ENCODE results near the gene ACTR3. TPM values are rescaled to one million over a fixed set of nuclear protein-coding genes. Genes with fewer than 3 reads are reported as not detected.

ACTR3 gene
- total RNA-seq, 2 experiments from 2014 or later: 442 to 449 TPM

DNA sequence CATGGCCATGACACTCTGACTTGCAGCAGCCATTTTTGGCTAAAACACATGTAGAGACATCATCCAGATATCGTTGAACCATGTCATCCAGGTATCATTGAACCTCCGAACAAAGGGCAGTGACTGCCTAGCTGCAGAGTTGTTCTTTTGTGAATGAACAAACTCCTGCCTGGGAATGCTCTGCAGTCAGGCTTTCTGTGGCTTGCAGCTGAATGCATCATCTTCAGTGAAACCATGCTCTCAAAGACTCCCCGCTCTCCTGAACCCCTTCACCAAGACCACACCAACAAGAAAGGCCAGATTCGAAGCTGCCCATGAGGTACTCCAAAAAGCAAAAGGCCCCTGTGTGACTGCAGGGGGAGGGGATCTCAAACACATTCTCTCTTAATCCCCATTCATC lies 118.8 kb downstream of the ACTR3 start:
- no peak overlapping the region for H3K4me3 Mint-ChIP-seq
- no peaks in the 10 kb centered on the region for H3K27me3 Mint-ChIP-seq
- ChIA-PET CTCF (no interaction called here), POLR2A (no interaction called here)
- peaks cover 2% of the 10 kb centered on the region for H3K9me3 Mint-ChIP-seq
- ATAC-seq (no peak), DNase-seq (no peak)
- H3K27ac Mint-ChIP-seq: no peak overlapping the region
- intact Hi-C loops (cut with micrococcal nuclease): no loop called here
- H3K4me1 Mint-ChIP-seq (ENCODE audit: low read depth): no peaks in the 10 kb centered on the region
- TF ChIP-seq, protein P1, sequence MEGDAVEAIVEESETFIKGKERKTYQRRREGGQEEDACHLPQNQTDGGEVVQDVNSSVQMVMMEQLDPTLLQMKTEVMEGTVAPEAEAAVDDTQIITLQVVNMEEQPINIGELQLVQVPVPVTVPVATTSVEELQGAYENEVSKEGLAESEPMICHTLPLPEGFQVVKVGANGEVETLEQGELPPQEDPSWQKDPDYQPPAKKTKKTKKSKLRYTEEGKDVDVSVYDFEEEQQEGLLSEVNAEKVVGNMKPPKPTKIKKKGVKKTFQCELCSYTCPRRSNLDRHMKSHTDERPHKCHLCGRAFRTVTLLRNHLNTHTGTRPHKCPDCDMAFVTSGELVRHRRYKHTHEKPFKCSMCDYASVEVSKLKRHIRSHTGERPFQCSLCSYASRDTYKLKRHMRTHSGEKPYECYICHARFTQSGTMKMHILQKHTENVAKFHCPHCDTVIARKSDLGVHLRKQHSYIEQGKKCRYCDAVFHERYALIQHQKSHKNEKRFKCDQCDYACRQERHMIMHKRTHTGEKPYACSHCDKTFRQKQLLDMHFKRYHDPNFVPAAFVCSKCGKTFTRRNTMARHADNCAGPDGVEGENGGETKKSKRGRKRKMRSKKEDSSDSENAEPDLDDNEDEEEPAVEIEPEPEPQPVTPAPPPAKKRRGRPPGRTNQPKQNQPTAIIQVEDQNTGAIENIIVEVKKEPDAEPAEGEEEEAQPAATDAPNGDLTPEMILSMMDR (IDR thresholded peaks at IDR 0.05): no peak
- H3K36me3 Mint-ChIP-seq (ENCODE audit: low read depth): no peaks in the 10 kb centered on the region

DNA sequence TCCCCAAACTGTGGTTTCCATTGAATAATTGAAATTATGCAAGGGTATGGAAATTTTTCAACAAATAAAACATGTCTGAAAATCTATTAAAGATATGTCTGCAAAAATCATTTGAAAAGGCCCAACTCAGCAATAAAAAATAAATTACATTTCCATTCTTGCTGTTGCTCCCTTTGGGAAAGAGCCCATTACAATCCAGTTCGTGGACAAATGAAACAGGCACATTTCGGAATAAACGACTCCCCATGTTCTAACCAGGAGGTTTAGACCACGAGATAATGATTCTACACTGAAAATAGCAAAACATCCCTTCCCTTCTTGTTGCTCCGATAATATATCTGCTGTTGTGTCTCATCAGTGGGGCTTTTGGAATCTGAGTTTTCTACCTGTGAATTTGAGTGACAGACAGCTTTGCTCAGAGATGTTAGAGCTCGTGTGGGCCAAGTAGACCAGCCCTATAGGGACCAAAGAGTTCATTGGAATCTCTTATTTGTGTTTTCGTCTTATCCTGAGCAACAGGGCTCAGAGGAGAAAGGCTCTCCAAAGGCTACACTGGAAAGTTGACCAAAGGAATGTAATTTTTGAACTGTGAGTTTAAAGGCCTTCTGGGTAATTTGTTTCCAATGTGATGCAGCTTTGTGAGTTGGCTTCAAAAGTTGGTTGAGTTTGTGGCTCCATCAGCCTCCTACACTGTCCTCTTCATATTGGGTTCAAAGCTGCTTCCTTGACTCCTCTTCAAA lies 119.5 kb downstream of the ACTR3 start:
- ATAC-seq: no peak
- Mint-ChIP-seq H3K36me3 (ENCODE audit: low read depth) (no peaks in the 10 kb centered on the region), H3K27ac (no peak overlapping the region), H3K4me3 (no peak overlapping the region), H3K27me3 (no peaks in the 10 kb centered on the region), H3K9me3 (no peaks in the 10 kb centered on the region), H3K4me1 (ENCODE audit: low read depth) (no peaks in the 10 kb centered on the region)
- CTCF ChIA-PET: no interaction called here
- POLR2A ChIA-PET: no interaction called here
- TF ChIP-seq, protein P1 (IDR thresholded peaks at IDR 0.05): no peak
- intact Hi-C loops (cut with micrococcal nuclease): no loop called here
- DNase-seq: no peak

DNA sequence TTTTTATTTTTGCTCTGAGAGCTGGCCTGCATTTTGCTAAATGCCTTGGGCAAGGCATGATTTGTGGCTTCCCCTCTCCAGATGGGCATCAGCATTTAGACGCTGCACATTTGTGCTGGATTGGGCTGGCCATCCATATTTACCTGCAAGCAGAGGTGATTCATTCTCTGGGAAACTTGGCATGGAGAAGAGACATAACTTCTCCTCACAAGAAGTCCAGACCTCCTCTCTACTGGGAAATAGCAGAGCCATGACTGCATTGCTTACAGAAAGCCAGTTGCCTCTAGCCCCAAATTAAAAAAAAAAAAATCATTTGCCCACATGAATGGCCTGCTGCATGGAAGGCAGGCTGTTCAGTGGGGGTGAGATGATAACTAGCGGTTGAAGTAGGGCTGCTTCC lies 120.1 kb downstream of the ACTR3 start:
- POLR2A ChIA-PET: no interaction called here
- no peaks in the 10 kb centered on the region for H3K36me3 Mint-ChIP-seq (ENCODE audit: low read depth)
- CTCF ChIA-PET: no interaction called here
- DNase-seq (no peak), ATAC-seq (no peak)
- H3K27me3 Mint-ChIP-seq: no peaks in the 10 kb centered on the region
- H3K27ac Mint-ChIP-seq: no peak overlapping the region
- H3K4me1 Mint-ChIP-seq (ENCODE audit: low read depth): no peaks in the 10 kb centered on the region
- no peak overlapping the region for H3K4me3 Mint-ChIP-seq
- TF ChIP-seq, protein P1 (IDR thresholded peaks at IDR 0.05): no peak
- no peaks in the 10 kb centered on the region for H3K9me3 Mint-ChIP-seq
- intact Hi-C loops (cut with micrococcal nuclease): no loop called here

DNA sequence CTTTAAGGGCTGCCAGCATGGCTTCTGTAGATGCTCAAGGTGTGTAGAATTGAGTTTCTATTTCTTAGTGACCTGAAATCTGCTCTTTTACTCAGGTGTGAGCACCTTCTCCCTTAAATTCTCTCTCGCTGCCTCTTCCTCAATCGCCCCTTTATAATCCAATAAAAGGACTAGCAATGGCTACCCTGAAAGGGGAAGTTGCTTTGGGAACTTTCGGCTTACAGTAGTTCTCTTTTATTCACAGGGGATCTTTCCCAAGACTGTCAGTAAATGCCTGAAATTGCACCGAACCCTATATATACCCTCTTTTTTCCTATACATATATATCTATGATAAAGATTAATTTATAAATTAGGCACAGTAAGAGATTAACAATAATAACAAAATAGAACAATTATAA lies 121.8 kb downstream of the ACTR3 start:
- ChIA-PET POLR2A (no interaction called here), CTCF (no interaction called here)
- no peak for DNase-seq
- H3K9me3 Mint-ChIP-seq: no peaks in the 10 kb centered on the region
- no peak for ATAC-seq
- H3K27me3 Mint-ChIP-seq: no peaks in the 10 kb centered on the region
- no peak overlapping the region for H3K27ac Mint-ChIP-seq
- TF ChIP-seq, protein P1 (IDR thresholded peaks at IDR 0.05): no peak
- intact Hi-C loops (cut with micrococcal nuclease): no loop called here
- no peaks in the 10 kb centered on the region for H3K36me3 Mint-ChIP-seq (ENCODE audit: low read depth)
- no peaks in the 10 kb centered on the region for H3K4me1 Mint-ChIP-seq (ENCODE audit: low read depth)
- no peak overlapping the region for H3K4me3 Mint-ChIP-seq

Other genes with a start within 250 kb of the ACTR3 start
- gene SLC35F5, start 133.4 kb upstream of the ACTR3 start, total RNA-seq: 10 to 100 TPM; 17.9 to 18.9 TPM

All from activated CD8-positive, alpha-beta T cell treated with anti-CD3 and anti-CD28 coated beads for 36 hours (primary cell).